NCI-H146 (cell line): ENCODE data around the gene LY6G6D.
A peak's percentile ranks its signal among the peaks of the same experiment; 100 is the strongest.

Source experiments
- DNase-seq: peaks from one replicate; lab custom pipeline; 2025; lab: John Stamatoyannopoulos, UW

Gene LY6G6D

DNA sequence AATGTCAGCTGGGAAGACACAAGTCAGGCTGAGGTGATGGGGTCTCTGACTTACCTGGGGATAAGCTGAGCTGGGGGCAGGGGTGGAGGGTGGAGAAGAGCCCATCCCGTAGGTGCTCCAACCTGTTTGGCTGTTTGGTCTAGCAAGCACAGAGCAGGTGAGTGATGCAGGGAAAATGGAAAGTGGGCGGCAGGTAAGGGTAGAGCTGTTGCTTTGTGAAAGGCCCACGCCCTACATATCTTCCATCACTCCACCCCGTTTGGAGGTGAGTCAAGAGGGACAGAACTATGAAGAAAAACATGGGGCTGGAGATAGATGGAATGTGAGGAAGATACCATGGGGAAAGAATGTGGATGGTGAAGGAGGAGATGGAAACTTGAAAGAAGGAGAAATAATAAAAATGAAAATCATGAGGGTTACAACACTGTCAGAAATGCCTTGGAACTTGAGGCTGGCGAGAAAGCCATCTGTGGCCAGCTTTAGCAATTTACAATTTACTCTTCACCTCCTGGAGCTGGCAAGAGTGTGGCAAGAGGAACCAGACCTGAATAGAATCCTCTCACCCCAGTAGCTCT lies 5.1 kb downstream of the LY6G6D start:
- DNase-seq, result no peak

DNA sequence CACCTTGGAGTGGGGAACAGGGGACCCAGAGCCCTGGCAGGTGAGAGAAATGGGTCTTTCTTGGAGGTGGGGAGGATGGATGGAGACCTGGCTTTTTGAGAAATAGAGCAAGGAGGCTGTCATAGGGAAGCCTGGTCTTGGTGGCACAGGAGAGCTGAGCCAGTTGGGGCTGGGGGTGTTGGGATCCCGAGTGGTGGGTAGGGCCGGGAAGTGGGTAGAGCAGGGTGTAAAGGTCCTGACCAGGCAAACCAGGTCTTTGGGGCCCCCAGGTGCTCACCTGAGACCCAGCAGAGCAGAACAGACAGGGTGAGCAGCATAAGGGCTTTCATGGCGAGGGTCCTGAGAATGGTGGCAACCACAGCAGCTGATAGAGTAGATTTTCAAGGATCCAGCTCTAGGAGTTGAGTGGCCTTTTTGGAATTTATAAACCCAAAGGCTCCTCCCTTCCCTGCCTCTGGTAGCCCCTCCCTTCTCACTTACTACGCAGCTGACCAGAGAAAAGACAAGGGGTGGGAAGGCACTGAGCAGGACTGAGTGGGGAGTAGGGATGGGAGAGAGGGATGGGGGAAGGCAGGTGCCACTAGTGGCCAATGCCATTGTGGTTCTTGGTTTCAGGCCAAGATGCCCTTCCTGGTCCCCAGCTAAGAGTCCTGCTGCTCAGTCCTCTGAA lies 6.3 kb downstream of the LY6G6D start, which contains the start of gene LY6G6C:
Gene LY6G6C, minus strand, starts transcription at position 396 of the 670 bp plus-strand sequence. Its CDS starts 67 bp downstream, at position 329.
- no peak for DNase-seq

DNA sequence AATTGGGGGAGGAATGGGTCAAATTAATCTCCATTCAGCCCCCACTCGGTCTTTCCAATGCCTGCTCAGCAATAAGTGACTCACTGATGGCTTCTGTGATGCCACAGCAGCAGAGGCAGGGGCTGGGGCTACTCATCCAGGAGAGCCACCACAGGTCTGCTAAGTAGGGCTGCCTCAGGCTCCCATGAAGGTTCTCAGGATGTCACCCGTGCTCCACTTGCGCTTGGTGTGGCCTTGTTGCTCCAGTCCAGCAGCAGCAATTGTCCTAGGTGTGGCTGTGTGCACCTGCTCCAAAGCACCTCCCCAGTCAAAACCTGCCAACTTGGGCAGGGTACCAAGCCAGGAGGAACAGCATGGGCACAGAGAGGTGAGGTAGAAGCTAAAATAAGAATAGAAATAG lies 7.0 kb downstream of the LY6G6D start:
- DNase-seq, result no peak

DNA sequence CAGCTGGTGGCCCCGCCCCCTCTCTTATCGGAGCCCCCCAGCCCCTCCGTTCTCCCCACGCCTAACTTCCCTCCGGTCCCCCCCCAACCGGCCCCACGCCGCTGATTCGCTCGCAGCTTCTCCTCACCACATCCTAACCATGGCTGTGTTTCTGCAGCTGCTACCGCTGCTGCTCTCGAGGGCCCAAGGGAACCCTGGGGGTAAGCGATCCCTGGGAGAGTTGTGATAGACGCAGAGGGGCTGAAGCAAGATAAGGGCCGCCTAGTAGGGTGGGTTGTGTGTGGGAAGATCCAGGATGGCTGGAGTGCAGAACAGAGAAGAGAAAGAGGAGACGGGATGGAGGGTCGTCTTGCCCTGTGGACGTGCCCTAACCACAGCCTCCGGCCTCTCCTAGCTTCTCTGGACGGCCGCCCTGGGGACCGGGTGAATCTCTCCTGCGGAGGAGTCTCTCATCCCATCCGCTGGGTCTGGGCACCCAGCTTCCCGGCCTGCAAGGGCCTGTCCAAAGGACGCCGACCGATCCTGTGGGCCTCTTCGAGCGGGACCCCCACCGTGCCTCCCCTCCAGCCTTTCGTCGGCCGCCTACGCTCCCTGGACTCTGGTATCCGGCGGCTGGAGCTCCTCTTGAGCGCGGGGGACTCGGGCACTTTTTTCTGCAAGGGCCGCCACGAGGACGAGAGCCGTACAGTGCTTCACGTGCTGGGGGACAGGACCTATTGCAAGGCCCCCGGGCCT lies 8.3 kb downstream of the LY6G6D start, which contains the start of gene MPIG6B:
Gene MPIG6B, plus strand, starts transcription at position 129 of the 735 bp plus-strand sequence. Its CDS starts 11 bp downstream, at position 140.
- DNase-seq, result no peak

DNA sequence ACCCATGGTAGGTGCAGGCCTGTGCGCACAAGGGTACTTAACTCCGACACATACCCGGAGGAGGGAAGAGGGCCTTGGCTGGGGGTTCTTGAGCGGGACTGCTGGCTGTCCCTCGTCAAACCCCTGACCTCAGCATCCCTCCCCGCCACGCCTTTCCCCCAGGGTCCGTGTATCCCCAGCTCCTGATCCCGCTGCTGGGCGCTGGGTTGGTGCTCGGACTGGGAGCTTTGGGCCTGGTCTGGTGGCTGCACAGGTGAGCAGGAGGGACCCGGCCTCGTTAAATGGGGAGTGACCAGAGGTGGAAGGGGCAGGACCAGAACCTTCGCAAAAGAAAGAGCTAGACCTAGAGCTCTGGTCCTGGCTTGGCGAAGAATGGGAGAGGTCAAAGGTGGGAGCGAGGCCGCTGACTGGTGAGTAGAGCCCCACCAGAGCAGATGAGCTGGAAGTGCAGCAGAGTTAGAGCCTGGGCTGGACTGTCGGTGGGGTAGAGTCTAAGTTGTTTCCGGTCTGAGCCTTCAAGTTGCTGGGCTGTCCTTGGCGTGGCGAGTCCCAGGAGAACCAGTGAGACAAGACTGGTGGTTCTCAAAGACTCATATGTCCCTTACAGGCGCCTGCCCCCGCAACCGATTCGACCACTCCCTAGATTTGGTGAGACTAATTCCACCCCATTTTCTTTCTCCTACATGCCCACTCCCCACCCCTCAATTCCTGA lies 9.0 kb downstream of the LY6G6D start:
- DNase-seq, result no peak

DNA sequence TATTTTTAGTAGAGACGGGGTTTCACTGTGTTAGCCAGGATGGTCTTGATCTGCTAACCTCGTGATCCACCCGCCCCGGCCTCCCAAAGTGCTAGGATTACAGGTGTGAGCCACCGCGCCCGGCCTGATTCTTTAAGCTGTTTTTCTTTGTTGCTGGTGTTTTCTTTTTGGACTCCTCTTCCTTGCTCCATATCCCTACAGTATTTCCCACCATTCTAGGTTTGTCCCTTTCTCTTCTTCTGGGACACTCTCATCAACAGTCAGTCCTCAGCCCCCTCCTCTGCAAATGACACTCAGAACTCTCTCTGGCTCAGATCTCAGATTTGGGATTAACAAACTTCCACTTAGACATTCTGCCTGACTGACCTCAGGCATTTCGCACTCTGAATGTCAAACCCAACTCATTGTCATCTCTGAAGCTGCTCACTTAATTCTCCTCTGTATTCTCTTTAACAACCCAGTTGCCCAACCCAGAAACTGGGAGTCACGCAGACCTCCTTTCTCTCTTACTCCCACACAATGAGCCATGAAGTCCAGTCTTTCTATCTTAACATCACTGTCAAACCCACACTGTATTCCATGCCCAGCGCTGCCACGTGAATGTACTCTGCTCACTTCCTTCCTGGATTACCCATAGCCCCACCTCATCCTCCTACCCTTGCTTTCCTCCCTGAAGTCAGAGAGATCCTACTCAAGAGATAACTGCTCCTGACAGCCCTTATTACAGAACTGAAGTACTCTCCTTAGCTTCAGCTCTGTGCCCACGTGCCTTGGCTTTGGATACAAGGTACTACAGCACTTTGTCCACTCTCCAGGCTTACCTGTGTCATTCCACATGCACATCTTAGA lies 10.6 kb downstream of the LY6G6D start:
- DNase-seq, result no peak

DNA sequence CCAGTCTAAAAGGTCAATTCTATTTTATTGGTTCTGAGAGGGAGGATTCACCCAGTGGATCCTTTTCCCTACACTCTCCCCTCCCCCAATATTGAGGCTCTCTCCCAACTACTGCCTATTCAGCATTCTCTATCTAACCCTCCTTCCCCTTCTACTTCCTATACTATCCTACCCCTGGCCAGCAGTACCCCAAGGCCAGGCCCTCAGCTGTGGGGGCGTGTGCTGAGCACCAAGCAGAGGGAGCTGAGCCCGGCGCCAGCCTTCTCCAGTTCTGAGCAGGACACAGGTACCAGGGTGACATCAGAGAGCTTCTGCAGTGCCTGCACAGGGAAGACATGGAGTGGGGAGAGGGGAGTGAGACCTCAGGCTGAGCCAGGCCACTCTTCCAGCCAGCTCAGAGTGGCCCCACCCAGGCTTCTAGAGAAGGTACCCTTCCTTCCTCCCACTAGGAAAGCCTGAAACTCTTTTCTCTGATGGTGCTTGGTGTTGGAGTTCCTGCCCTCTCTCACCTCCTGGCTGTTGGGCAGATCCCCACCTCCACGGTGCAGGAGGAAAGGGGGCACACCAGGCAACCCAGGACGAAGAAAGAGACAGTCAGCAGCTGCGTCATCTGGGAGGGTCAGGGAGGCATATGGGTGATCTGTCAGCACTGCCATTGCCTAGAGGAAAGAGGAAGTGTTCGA lies 12.0 kb downstream of the LY6G6D start:
- DNase-seq, result no peak

DNA sequence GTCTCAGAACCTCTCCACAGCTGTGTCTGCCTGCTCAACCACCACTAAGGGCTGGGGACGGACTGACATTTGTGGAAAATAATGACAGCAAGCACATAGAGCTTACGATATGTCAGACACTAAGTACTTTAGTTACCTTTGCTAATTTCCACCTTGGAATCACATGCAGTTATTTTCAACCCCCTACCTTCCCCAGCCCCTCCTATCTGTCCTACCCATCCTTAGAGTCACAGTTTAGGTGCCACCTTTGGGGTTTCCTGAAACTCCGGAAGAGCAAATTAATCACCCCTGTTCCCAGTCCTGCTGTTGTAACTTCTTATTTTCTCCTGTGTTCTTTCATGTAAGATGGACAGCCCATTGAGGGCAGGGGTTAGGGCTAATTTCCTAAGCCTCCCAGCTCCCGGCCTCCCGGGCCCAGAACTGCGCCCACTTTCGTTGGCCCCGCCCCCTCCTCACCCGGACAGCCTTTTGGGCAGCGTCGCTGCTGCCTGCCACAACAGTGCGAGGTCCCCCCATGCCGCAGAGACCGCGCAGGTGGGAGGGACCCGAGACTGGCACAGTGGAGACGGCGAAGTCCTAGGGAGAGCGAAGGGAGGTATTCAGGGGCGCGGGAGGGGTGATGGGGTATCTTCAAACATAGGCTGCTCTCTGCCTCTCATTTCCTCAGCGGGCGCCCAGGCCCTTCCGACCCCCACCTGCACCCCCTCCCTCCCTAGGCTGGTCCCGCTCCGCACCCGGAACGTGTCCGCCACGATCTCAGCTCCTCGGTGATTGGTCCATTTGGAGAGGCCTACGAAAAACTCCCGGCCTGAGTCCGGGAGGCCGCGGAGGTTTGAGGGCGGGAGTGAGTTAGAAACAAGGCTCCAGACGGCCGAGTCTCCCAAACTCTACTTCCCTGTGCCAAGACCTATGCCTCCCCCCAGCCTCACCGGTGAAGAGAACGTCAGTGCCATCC lies 12.8 kb downstream of the LY6G6D start:
- no peak for DNase-seq

DNA sequence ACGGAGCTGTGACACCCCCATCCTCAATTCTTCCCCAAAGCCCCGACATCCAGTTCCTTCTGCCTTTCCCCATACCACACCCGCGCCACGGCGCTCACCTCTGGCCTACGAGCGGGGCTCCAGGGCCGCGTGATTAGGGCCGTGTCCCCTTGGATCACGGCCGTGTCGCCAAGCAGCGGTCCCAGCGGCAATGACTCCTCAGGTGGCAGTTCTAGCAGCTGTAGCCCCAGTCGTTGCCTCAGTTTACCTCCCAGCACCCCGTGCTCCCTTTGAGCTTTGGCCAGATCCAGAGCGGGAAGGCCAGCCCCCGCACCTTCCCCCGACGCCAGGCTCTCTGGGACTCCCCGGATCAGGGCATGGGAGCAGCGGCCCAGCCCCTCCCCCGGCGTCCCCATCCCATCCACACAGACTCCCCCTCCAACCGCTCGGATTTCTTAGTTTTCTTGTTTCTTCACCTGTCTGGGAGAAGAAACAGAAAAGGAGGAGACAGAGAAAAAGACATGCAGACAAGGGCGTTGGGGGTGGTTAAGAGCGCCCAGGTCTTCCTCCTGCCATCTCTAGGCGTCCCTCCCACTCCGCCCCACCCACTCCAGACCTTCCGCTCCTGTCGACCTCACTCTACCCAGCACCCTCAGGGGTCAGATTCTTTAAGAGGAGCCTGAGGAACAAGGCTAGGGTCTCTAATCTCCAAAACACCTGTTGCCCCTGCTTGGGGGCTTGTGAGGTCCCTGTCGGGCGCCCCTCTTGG lies 13.8 kb downstream of the LY6G6D start, which contains the start of gene DDAH2:
Gene DDAH2, minus strand, starts transcription at position 533 of the 748 bp plus-strand sequence. Its CDS starts 138 bp downstream, at position 395.
- DNase-seq, result no peak

DNA sequence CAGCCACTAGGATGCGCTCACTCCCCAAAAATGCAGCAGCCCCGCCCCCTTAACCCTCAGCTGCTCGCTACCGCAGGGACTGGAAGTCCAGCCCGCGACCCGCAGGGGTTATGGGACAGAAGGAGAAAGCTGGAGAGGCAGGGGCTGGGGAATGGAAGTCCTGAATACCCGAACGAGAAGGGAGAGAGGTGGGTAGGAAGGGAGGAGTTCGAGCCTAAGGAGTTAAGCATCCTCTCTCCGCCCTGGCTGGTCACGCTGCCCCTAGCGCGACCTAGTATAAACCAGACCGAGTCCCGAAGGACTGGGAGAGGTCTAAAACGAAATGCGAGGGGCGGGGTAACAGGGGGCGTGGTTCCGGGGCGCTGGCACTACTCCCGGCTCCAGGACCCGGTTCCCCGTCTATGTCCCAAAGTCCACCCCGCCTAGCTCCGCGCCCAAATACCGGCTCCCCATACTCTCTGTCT lies 14.4 kb downstream of the LY6G6D start:
- DNase-seq, result peak; percentile 81

DNA sequence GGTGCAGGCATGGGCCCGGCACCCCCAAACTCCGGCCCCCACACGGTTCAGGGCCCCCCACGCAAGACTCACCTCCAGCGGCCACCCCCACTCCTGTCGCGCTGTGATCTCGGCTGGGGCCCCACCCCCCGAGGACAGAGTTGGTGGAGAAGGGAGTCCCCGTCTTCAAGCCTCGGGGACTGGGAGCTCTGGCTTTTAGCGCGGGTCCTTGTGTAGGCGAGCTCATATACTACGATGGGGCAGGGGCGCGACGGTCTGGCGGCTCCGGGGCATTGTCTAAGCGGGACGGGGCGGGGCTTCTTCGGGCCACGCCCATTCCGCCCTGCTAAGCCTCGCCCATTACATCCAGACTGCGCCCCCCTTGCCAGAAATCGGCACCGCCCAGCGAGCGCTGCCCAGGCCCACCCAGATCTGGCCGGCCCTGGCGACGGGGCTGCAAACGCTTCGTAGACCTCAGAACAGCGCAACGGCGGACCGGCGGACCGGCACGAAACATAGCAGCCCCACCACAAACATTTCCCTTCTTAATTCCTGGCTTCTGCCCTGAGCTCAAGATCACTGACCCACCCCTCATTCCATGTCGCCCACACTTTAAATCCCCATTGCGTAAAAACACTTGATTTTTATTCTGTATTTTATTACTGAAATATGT lies 15.0 kb downstream of the LY6G6D start:
- peak; percentile 31 for DNase-seq

DNA sequence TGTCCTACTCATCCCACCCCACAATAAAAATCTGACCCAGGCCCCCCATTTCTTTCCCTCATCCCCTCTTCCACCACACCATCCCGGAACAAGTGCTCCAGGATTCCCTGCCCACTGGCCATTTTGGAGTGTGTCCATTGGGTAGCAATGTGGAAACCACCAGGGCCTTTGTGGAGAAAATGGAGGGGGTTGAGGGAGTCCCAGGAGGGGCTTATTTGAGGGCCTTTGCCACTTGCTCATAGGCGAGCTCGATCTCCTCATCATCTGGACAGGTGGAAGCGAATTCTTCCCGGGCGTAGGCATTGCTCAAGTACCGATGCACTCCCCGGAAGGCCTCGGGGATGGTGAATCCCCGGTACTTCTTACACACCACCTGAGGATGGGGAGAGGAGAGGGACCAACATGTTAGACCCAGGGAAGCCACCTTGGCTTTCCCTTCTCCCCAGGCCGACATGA lies 15.5 kb downstream of the LY6G6D start:
- DNase-seq, result no peak

DNA sequence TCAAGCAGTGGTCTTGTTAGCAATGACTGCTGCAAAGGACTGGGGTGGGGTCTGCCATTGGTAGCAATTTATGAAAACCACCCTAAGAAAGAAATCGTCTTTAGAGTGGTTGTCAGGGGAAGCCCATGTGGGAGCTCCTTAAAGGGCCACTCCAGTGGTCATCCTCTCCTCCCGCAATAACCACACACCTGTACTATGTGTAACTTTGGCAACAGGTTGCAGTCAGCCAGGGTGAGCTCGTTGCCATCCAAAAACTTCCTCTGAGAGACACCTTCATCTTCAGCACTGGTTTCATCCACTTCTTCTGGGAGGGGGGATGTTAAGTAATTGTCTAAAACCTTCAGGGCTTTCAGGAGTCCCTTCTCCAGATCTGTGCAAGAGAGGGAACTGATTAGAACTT lies 16.9 kb downstream of the LY6G6D start:
- DNase-seq, result no peak

DNA sequence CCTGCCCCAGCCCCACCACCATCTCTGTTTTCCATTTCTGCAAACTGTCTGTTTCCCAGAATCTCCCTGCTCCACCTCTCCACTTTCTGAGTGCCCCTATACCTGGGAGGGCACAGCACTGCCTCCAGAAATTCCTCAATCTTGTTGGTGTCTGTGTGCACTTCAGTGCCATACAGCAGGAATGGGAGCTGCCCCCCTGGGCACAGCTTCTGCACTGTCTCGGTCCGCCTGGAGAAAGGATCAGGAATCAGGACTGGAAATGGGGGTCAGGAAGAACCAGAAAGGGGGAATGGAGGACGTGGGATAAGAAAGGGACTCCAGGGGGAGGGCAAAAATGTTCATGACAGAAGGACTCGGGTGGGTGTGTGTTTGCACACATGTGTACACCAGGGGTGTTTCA lies 18.6 kb downstream of the LY6G6D start:
- no peak for DNase-seq

DNA sequence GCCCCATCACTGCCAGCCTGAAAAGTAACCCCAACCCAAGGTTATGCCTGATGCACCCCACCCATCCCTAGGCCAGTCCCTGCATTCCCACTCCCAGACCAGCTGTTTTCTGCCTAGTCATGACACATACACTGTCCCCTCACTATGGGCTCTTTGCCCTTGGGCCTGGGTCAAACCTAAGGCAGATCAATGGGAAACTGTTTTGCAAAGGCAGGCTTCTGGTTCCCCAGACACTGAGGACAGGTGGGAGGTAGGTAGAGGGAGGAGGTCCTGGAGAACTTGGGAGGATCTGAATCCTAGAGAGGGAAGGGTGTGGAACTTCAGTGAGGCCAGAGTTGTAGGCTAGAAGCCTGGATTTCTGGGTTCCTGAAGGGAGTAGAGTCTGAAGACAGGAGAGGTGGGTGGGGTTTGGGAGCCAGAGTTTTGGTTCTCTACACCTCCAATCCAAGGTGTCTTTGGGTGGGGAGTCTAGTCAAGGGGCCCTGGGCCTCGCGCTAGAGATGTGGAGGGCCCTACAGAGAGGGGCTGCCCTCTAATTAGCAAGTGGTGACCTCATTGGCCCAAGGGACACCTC lies 19.2 kb downstream of the LY6G6D start:
- no peak for DNase-seq

DNA sequence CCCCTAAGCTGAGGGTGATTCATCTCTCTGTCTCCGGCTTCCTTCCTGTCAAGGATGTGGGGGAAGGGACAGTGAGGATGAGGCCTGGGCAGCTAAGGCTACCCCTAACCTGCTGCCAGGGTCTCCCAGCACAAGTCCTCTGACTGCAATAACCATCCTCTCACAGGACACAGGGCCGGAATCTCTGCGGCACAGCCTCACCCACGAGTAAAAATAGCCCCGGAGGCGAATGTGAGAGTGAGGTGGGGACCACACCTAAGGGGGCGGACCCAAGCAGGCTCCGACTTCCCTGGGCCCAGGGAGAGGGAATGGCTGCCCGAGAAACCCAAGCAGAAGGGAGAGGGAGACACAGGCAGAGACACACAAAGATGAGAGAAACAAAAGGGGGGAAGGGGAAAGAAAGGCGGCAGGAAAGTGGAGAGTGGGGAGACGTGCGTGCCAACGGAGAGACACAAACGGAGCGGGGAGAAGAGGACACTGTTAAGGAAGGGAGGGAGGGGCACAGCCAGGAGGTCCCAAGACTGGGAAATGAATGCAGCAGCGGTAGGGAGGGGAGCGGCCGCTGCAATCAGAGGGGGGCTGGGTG lies 19.8 kb downstream of the LY6G6D start:
- peak; percentile 42 for DNase-seq

DNA sequence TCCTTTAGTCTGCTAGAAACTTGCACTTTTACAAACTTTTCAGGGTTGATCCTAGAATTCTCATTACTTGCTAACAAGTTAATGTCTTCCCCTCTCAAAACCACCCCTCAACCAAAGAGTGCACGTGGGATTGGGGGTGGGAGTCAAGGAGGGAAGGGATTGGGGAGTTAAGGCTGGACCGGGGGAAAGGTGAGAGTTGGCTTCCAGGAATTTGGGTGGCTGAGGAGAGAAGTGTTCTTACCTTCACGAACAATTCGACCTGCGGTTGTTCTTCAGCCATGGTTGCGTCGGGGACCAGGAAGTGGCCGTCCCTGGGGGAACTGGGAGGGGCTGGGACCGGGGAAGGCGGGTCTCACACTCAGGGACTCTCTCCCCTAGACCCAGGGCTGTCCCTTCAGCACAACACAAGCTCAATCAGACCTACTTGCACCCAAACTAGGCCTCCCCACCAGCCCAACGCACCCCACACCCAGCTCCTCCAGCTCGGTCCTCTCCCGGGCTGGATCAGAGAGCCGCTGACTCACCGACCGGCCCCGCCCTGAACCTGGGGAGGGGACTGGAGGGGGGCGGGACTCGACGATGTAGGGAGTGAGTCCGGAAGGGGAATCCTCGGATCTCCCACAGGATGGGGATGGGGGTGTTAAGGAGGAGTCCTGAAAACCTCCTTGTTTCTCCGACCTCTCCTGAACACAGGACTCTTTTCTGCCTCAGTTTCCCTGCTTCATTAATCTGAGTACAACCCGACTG lies 21.0 kb downstream of the LY6G6D start, which contains the start of gene CLIC1:
Gene CLIC1, minus strand, starts transcription at position 510 of the 747 bp plus-strand sequence. Its CDS starts 230 bp downstream, at position 280.
- DNase-seq, result peak; percentile 86
